Body of pancreas (tissue), 4 donors: ENCODE data around the gene TMSB4X. TPM values are rescaled to one million over a fixed set of nuclear protein-coding genes. Genes with fewer than 3 reads are reported as not detected.
A peak's percentile ranks its signal among the peaks of the same experiment; 100 is the strongest.

Source experiments
- ATAC-seq: fragments of 150-250 bp; one replicate; pipeline ENCODE4 v1.9.1; 2016
- DNase-seq, 4 donors: peaks; one replicate each; pipeline ENCODE4 v3.0.0-alpha.2; 2019
- H3K27ac ChIP-seq, 4 donors: fragments of 200-600 bp; sonication (generic); 1 replicate in 3 of 4; 2 replicates in 1 of 4; pipeline versions ENCODE4 v1.5.1 to v1.6.1; 2016 to 2019; ENCODE audit warnings: mild to moderate bottlenecking in 1 of 4, mixed read lengths in 1 of 4, moderate library complexity in 1 of 4
- H3K27me3 ChIP-seq, 2 donors: fragments of 200-600 bp; sonication (generic); one replicate each; pipeline ENCODE4 v1.6.0; 2016; ENCODE audit warnings: mild to moderate bottlenecking in 1 of 2
- H3K36me3 ChIP-seq, 2 donors: fragments of 200-600 bp; sonication (generic); replicated peaks in 1 of 2; 2 replicates each; pipeline ENCODE4 v1.5.1; 2016; ENCODE audit warnings: low read depth in 2 of 2; ENCODE audit not compliant: insufficient read depth in 1 of 2
- H3K4me1 ChIP-seq: fragments of 200-600 bp; sonication (generic); one replicate; pipeline ENCODE4 v1.6.0; 2016
- H3K4me3 ChIP-seq, 2 donors: fragments of 200-600 bp; sonication (generic); 1 replicate in 1 of 2; 2 replicates in 1 of 2; pipeline ENCODE4 v1.5.1; 2016 to 2019
- H3K9me3 ChIP-seq, 3 donors: fragments of 200-600 bp; sonication (generic); 1 replicate in 2 of 3; 2 replicates in 1 of 3; pipeline ENCODE4 v1.5.1; 2016
- POLR2A ChIP-seq, 3 donors: fragments of 450-650 bp; IDR thresholded peaks; one replicate each; pipeline ENCODE4 v1.6.1; 2016; ENCODE audit warnings: antibody characterized with exemption in 3 of 3, mild to moderate bottlenecking in 2 of 3
- WGBS, 2 donors: methylation state at CpG; one replicate each; pipeline ENCODE4 v1.1.5; 2017; 5-methylcytosine and 5-hydroxymethylcytosine counted together
- intact Hi-C: fragments of 100-400 bp; cut with DNase I; formaldehyde crosslinking; loops from one replicate; pipeline ENCODE4 v1.15.1; 2023
- total RNA-seq, 2 donors: library from RNA; depleted of rRNA; stranded (reverse); fragments of >200 nt; gene quantifications; one replicate each; pipeline ENCODE4 v1.1.0, GENCODE V29; 2016
- TF ChIP-seq, protein P1 (sequence below), 7 experiments: fragments of 450-650 bp in 4 of 7; fragments of 200-600 bp in 3 of 7; sonication (generic) in 3 of 7; IDR thresholded peaks; one replicate each; pipeline ENCODE4 v1.5.1; 2016 to 2019; ENCODE audit warnings: antibody characterized with exemption in 7 of 7

TMSB4X gene
- total RNA-seq, 2 donors from 2014 or later, result 1,104 to 1,472 TPM

DNA sequence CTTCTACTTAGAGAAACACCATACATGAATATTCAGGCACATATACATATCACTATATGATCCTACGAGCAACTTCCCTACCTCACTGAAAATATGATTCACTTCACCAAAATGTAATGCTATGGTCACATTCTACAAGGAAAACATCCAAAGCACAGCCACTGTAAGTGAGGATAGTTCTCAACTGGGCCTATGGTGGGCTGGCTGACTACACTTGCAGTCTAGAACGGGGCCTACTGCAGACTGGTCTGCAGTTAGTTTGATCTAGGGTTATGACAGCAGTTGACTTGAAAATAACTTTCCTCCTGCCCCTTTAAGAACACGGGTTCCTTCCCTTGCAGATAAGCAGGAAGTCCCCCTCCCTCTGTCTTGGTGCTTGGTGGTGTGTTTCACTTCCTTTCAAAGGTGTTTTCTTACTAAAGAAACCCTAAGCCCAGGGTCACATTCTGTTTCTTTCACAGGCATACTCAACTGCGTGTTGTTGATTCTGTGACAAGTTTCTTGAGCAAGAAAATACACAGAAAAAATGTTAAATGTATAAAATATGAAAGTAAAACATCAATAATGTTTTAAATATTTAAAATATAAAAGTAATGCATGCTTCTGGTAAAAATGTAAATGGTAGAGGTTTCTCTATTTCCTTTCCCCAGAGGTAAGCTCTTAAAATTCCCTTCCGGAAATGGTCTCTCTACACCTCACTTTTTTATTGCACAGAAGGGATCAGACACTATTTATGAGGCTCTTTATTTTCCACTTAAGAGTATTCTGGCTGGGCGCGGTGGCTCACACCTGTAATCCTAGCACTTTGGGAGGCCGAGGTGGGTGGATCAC lies 18.0 kb upstream of the TMSB4X start:
- DNase-seq (peak in 3 of 4 donors; percentile 26 to 40 (median 33)), ATAC-seq (peak; percentile 48)
- intact Hi-C loops, result no loop called here
- no peaks in the 10 kb centered on the region for H3K9me3 ChIP-seq
- H3K36me3 ChIP-seq, result no peaks in the 10 kb centered on the region
- 53 to 71% methylated on average over 8 of the region's 8 CpGs for WGBS, 2 donors
- peak overlapping the region; percentile 37 to 69 (median 50) for H3K27ac ChIP-seq
- no peak for TF ChIP-seq POLR2A (IDR thresholded peaks at IDR 0.05)
- TF ChIP-seq, protein P1, sequence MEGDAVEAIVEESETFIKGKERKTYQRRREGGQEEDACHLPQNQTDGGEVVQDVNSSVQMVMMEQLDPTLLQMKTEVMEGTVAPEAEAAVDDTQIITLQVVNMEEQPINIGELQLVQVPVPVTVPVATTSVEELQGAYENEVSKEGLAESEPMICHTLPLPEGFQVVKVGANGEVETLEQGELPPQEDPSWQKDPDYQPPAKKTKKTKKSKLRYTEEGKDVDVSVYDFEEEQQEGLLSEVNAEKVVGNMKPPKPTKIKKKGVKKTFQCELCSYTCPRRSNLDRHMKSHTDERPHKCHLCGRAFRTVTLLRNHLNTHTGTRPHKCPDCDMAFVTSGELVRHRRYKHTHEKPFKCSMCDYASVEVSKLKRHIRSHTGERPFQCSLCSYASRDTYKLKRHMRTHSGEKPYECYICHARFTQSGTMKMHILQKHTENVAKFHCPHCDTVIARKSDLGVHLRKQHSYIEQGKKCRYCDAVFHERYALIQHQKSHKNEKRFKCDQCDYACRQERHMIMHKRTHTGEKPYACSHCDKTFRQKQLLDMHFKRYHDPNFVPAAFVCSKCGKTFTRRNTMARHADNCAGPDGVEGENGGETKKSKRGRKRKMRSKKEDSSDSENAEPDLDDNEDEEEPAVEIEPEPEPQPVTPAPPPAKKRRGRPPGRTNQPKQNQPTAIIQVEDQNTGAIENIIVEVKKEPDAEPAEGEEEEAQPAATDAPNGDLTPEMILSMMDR (IDR thresholded peaks at IDR 0.05), result no peak
- peaks cover 10% of the 10 kb centered on the region for H3K4me1 ChIP-seq
- H3K27me3 ChIP-seq, result no peaks in the 10 kb centered on the region
- H3K4me3 ChIP-seq, result no peak overlapping the region

DNA sequence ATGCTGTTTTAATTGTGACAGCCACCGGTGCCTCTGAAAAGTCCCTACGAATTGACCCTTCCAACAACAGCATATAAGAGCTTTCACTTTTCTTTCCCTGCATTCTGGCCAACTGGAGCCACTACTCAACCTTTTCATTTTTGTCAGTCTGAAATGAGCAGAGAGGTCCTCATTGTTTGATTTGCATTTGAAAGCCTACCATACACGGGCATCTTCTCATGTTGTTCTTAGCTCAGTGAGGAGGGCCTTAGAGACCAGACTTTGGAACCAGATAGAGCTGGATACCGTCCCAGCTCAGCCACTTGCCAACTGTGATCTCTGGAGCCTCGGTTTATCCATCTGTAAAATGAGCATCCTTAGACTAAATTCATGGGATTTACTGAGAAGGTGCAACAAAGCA lies 16.9 kb upstream of the TMSB4X start:
- Histone ChIP-seq H3K9me3 (no peaks in the 10 kb centered on the region), H3K4me1 (peaks cover 10% of the 10 kb centered on the region), H3K36me3 (no peaks in the 10 kb centered on the region), H3K4me3 (no peak overlapping the region), H3K27ac (no peak overlapping the region), H3K27me3 (no peaks in the 10 kb centered on the region)
- TF ChIP-seq POLR2A (IDR thresholded peaks at IDR 0.05), result no peak
- TF ChIP-seq, protein P1 (IDR thresholded peaks at IDR 0.05), result no peak
- WGBS, 2 donors, result 66 to 69% methylated on average over 5 of the region's 5 CpGs
- no peak for DNase-seq
- ATAC-seq, result no peak
- intact Hi-C loops, result no loop called here

DNA sequence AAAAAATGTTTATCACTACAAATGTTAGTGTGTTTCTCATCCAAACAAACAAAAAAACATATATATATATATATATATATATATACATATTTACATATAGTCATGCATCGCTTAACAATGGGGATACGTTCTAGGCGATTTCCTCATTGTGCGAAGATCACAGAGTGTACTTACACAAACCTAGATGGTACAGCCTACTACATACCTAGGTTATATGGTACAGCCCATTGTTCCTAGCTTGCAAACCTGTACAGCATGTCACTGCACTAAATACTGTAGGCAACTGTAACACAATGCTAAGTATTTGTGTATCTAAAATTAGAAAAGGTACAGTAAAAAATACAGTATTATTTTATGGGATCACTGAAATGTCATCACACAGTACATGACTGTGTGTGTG lies 16.4 kb upstream of the TMSB4X start:
- intact Hi-C loops, result no loop called here
- no peaks in the 10 kb centered on the region for H3K27me3 ChIP-seq
- no peaks in the 10 kb centered on the region for H3K9me3 ChIP-seq
- no peaks in the 10 kb centered on the region for H3K36me3 ChIP-seq
- H3K4me1 ChIP-seq, result peaks cover 10% of the 10 kb centered on the region
- DNase-seq (no peak), ATAC-seq (no peak)
- H3K4me3 ChIP-seq, result no peak overlapping the region
- 88 to 93% methylated on average over 4 of the region's 4 CpGs for WGBS, 2 donors
- no peak overlapping the region for H3K27ac ChIP-seq
- no peak for TF ChIP-seq POLR2A (IDR thresholded peaks at IDR 0.05)
- TF ChIP-seq, protein P1 (IDR thresholded peaks at IDR 0.05), result no peak

DNA sequence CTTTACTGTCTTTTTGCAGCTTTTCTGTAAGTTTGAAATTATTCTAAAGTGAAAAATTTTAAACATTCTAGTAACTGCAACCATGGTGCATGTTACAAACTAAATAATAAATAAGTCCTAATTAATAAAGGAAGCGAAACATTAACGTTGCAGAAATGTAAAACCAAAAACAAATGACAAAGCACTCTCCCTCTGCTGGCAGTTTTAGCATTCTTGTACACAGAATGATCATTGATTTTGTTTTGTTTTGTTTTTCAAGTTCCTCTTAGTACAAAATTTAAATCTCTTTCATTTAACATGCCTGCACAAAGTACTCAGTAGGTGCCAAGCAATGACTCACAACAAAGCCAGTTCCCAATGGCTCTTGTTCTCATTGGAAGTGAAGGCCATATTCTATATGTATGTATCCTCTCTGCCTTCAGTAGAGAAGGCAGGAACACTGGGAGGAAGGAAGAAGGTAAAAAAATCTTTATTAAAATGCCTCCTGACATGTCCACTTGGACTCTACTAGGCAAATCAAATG lies 13.7 kb upstream of the TMSB4X start:
- ATAC-seq (no peak), DNase-seq (no peak)
- peaks cover 6% of the 10 kb centered on the region for H3K4me1 ChIP-seq
- TF ChIP-seq, protein P1 (IDR thresholded peaks at IDR 0.05), result peak in 1 of 7 experiments; percentile 16
- TF ChIP-seq POLR2A (IDR thresholded peaks at IDR 0.05), result no peak
- intact Hi-C loops, result loop anchor here (10.0 kb wide), 1 partner anchor 524 kb away; no protein-coding TSS in a partner anchor
- H3K9me3 ChIP-seq, result no peaks in the 10 kb centered on the region
- H3K36me3 ChIP-seq, result no peaks in the 10 kb centered on the region
- peak overlapping the region in 1 of 4 donors; percentile 21 for H3K27ac ChIP-seq
- H3K27me3 ChIP-seq, result no peaks in the 10 kb centered on the region
- 41 to 45% methylated on average over 2 of the region's 2 CpGs for WGBS, 2 donors
- no peak overlapping the region for H3K4me3 ChIP-seq
